GM12878 (cell line): Measurements from ENCODE around the gene NEU1. TPM values are rescaled to one million over a fixed set of nuclear protein-coding genes. Genes with fewer than 3 reads are reported as not detected.

ENCODE experiments used
- ATF2 ChIP-seq: IDR thresholded peaks from 2 replicates; pipeline ENCODE4 v1.6.1; 2012; ENCODE audit warnings: low read length, inconsistent platforms
- ATF7 ChIP-seq: fragments of 450-650 bp; IDR thresholded peaks from 2 replicates; pipeline ENCODE4 v1.6.1; 2016; ENCODE audit warnings: low read depth, mild to moderate bottlenecking
- BCL3 ChIP-seq: IDR thresholded peaks from 2 replicates; pipeline ENCODE4 v1.6.1; 2011; ENCODE audit warnings: borderline replicate concordance, low read depth, mild to moderate bottlenecking, moderate library complexity, low read length; ENCODE audit not compliant: insufficient read depth, poor library complexity, severe bottlenecking
- CBX5 ChIP-seq: sonication (generic); IDR thresholded peaks from 2 replicates; pipeline ENCODE4 v1.6.1; 2016; ENCODE audit warnings: low read depth, moderate library complexity, mild to moderate bottlenecking, inconsistent platforms
- CHD4 ChIP-seq: fragments of 200-600 bp; sonication (generic); IDR thresholded peaks from 2 replicates; pipeline ENCODE4 v1.6.1; 2016; ENCODE audit warnings: mild to moderate bottlenecking
- CREM ChIP-seq: IDR thresholded peaks from 2 replicates; pipeline ENCODE4 v1.6.1; 2014; ENCODE audit warnings: antibody characterized with exemption, low read depth
- ETV6 ChIP-seq, 2 experiments: fragments of 450-650 bp in 1 of 2; IDR thresholded peaks in 1 of 2; conservative IDR thresholded peaks in 1 of 2; 2 replicates each; pipeline ENCODE4 v1.6.1; 2014; ENCODE audit warnings: antibody characterized with exemption in 1 of 2, borderline replicate concordance in 1 of 2, low read depth in 1 of 2, mild to moderate bottlenecking in 1 of 2, moderate library complexity in 1 of 2
- KLF5 ChIP-seq: fragments of 450-650 bp; IDR thresholded peaks from 2 replicates; pipeline ENCODE4 v1.6.1; 2014; ENCODE audit warnings: mild to moderate bottlenecking; ENCODE audit not compliant: partially characterized antibody
- MEF2B ChIP-seq: fragments of 450-650 bp; IDR thresholded peaks from 2 replicates; pipeline ENCODE4 v1.6.1; 2018; ENCODE audit warnings: mild to moderate bottlenecking, moderate library complexity; ENCODE audit not compliant: partially characterized antibody, poor library complexity, severe bottlenecking
- MTA3 ChIP-seq: IDR thresholded peaks from 2 replicates; pipeline ENCODE4 v1.6.1; 2012; ENCODE audit warnings: low read length, inconsistent platforms, borderline replicate concordance
- MYB ChIP-seq: fragments of 150-350 bp; IDR thresholded peaks from 2 replicates; pipeline ENCODE4 v1.6.1; 2014; ENCODE audit warnings: mild to moderate bottlenecking, low read depth, low read length, borderline replicate concordance
- PAX5 ChIP-seq: IDR thresholded peaks from 2 replicates; pipeline ENCODE4 v1.6.1; 2011; ENCODE audit warnings: low read depth, low read length, borderline replicate concordance
- SMAD1 ChIP-seq: fragments of 450-650 bp; IDR thresholded peaks from 2 replicates; pipeline ENCODE4 v1.6.1; 2018; ENCODE audit warnings: mild to moderate bottlenecking, low read depth; ENCODE audit not compliant: partially characterized antibody
- STAT1 ChIP-seq: fragments of 450-650 bp; conservative IDR thresholded peaks from 2 replicates; pipeline ENCODE4 v1.6.1; 2014; ENCODE audit warnings: antibody characterized with exemption, mild to moderate bottlenecking
- TCF7 ChIP-seq: IDR thresholded peaks from 2 replicates; pipeline ENCODE4 v1.6.1; 2014; ENCODE audit warnings: antibody characterized with exemption, borderline replicate concordance
- USF2 ChIP-seq: IDR thresholded peaks from 2 replicates; pipeline ENCODE4 v1.6.1; 2011; ENCODE audit warnings: low read depth, low read length, improper control_type of control experiment, borderline replicate concordance
- ZBTB33 ChIP-seq: fragments of 450-650 bp; IDR thresholded peaks from 2 replicates; pipeline ENCODE4 v1.6.1; 2017; ENCODE audit warnings: mild to moderate bottlenecking
- ZNF217 ChIP-seq: fragments of 450-650 bp; IDR thresholded peaks from 2 replicates; pipeline ENCODE4 v1.6.1; 2017; ENCODE audit warnings: antibody characterized with exemption, mild to moderate bottlenecking
- ZNF622 ChIP-seq: fragments of 450-650 bp; IDR thresholded peaks from 2 replicates; pipeline ENCODE4 v1.6.1; 2017; ENCODE audit warnings: mild to moderate bottlenecking, inconsistent platforms
- polyA plus RNA-seq, 11 experiments: library from polyadenylated mRNA; depleted of rRNA in 4 of 11; unstranded in 6 of 11; stranded (reverse) in 5 of 11; fragments of >200 nt; fragmentation: Nextera tagmentation in 4 of 11; fragmentation: Illumina TruSeq in 1 of 11; extraction: Ambion mirVana in 4 of 11; extraction: Trizol in 1 of 11; gene quantifications; 1 replicate in 1 of 11; 2 replicates in 10 of 11; pipeline versions ENCODE4 v1.2.1 to v1.2.3, GENCODE V29; 2011 to 2016; ENCODE audit warnings: inconsistent platforms in 2 of 11, missing spikeins in 2 of 11, low read depth in 1 of 11
- total RNA-seq, 4 experiments: library from RNA; depleted of rRNA in 3 of 4; stranded (reverse); fragments of >200 nt in 3 of 4; fragmentation: Illumina TruSeq in 1 of 4; extraction: Trizol in 1 of 4; gene quantifications; 2 replicates each; pipeline versions ENCODE4 v1.2.1 to v1.2.3, GENCODE V29; 2013 to 2021
- TF ChIP-seq, protein P1 (sequence below): fragments of 450-650 bp; IDR thresholded peaks from 2 replicates; pipeline ENCODE4 v1.6.1; 2014; ENCODE audit warnings: mild to moderate bottlenecking
- TF ChIP-seq, protein P2 (sequence below): fragments of 450-650 bp; IDR thresholded peaks from 2 replicates; pipeline ENCODE4 v1.6.1; 2017; ENCODE audit warnings: borderline replicate concordance

NEU1 gene
- total and polyA plus RNA-seq, 10 of the 15 experiments (the other 5 are each of a cell fraction or from before 2014, with no cell fraction given) = 7.2 to 26.9 (median 21.6) TPM

DNA sequence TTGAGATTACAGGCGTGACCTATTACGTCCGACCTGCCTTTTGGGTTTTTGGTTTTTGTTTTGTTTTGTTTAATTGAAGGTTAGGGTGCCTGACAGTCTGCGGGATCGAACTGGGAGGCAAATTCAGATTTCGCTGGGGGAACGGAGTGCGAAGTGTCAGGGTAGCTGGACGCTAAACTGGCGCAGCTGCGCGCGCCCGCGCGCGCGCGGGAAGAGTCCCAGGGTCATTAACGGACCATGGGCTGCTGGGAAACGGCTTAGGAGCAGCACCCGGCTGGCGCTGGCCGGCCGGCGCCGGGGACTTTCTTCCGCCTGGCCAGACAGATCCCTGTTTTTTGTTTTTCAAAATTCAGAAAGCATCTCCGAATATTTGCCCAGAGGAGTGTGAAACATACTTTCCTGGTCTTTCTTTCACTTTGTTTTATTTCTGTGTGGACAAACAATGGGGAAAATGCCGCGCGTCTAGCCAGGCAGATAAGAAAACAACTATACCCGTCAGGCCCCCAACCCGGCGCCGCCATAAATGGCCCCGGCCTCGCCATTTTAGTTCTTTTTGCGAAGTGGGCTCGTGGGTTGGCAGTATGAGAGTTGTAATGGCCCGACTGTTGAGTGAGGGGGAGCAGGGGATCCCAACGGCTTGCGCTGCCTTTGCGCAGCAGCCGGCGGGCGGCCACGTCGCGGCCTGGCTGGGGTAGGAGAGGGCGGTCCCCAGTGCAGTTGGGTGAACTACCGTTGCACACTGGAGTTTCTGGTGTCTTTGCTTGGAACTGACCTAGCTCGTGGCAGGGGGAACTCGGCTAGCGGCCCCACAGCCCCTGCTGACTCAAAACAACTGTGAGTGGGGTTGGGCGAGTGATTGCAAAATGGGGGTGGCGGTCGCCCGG, 28.0 kb downstream of the NEU1 start (continued):
- TF ChIP-seq ETV6 (conservative IDR thresholded peaks at IDR 0.05 in 1 of 2, IDR thresholded peaks at IDR 0.05 in 1 of 2; ENCODE audit: borderline replicate concordance in 1 of 2, low read depth in 1 of 2) (peak in 1 of 2 experiments; percentile 13; a peak in 1 of 4 replicates), CREM (peak; percentile 63), ZNF622 (no peak), ATF2 (peak; percentile 20; the same call in 1 of the 2 replicates), ATF7 (peak; percentile 47), MEF2B (peak; percentile 48), KLF5 (peak; percentile 54), BCL3 (no peak), MTA3 (no peak), CBX5 (no peak; the same call in 1 of the 2 replicates), TCF7 (0 out of 2 replicates have a peak, but pooled peaks have one; percentile 14), MYB (peak; percentile 97), ZNF217 (no peak), STAT1 (0 out of 2 replicates have a peak, but pooled peaks have one; percentile 52), PAX5 (0 out of 2 replicates have a peak, but pooled peaks have one; percentile 18), CHD4 (no peak), USF2 (no peak), ZBTB33 (no peak), SMAD1 (no peak)
- TF ChIP-seq, protein P1, sequence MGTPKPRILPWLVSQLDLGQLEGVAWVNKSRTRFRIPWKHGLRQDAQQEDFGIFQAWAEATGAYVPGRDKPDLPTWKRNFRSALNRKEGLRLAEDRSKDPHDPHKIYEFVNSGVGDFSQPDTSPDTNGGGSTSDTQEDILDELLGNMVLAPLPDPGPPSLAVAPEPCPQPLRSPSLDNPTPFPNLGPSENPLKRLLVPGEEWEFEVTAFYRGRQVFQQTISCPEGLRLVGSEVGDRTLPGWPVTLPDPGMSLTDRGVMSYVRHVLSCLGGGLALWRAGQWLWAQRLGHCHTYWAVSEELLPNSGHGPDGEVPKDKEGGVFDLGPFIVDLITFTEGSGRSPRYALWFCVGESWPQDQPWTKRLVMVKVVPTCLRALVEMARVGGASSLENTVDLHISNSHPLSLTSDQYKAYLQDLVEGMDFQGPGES = no peak
- TF ChIP-seq, protein P2, sequence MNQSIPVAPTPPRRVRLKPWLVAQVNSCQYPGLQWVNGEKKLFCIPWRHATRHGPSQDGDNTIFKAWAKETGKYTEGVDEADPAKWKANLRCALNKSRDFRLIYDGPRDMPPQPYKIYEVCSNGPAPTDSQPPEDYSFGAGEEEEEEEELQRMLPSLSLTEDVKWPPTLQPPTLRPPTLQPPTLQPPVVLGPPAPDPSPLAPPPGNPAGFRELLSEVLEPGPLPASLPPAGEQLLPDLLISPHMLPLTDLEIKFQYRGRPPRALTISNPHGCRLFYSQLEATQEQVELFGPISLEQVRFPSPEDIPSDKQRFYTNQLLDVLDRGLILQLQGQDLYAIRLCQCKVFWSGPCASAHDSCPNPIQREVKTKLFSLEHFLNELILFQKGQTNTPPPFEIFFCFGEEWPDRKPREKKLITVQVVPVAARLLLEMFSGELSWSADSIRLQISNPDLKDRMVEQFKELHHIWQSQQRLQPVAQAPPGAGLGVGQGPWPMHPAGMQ = peak; percentile 95
